ENCODE data around the gene KCTD15. TPM values are rescaled to one million over a fixed set of nuclear protein-coding genes. Genes with fewer than 3 reads are reported as not detected.

The KCTD15 gene
- total RNA-seq, 1 donor from 2014 or later: 86.8 TPM

DNA sequence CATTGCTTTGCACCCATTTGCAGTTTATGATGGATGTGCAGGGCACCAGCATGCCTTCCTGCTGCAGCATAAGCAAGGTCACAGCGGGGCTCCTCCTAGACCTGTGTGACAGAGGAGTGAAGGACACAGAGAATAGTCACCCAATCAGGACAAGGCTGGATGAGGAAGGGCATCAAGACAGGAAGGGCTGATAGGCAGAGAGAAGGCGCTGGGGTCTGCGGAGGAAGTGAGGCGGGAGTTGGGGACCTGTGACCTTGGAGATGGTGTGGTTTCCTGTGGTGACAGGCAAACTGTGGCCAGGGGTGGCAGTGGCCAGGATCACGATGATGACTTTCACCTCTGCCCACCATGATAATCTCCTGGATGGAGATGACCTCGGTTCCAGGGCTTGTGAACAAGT is 16.4 kb upstream of the KCTD15 start:
- Mint-ChIP-seq H3K36me3 (ENCODE audit: unreplicated experiment) (no peaks in the 10 kb centered on the region), H3K4me1 (ENCODE audit: unreplicated experiment) (peaks cover 6% of the 10 kb centered on the region), H3K9me3 (ENCODE audit: unreplicated experiment) (no peaks in the 10 kb centered on the region), H3K4me3 (ENCODE audit: unreplicated experiment) (no peak overlapping the region), H3K27me3 (ENCODE audit: unreplicated experiment) (peaks cover 11% of the 10 kb centered on the region), H3K27ac (ENCODE audit: unreplicated experiment) (no peak overlapping the region)
- no peak for DNase-seq (ENCODE audit: extremely low spot score, unreplicated experiment)
- no peak for TF ChIP-seq CTCF (IDR thresholded peaks at IDR 0.05)

- H3K36me3 Mint-ChIP-seq (ENCODE audit: unreplicated experiment): no peaks in the 10 kb centered on the region
- TF ChIP-seq CTCF (IDR thresholded peaks at IDR 0.05): no peak
- H3K4me3 Mint-ChIP-seq (ENCODE audit: unreplicated experiment): no peak overlapping the region
- peaks cover 6% of the 10 kb centered on the region for H3K4me1 Mint-ChIP-seq (ENCODE audit: unreplicated experiment)
- peaks cover 12% of the 10 kb centered on the region for H3K27me3 Mint-ChIP-seq (ENCODE audit: unreplicated experiment)
- H3K9me3 Mint-ChIP-seq (ENCODE audit: unreplicated experiment): no peaks in the 10 kb centered on the region
- DNase-seq (ENCODE audit: extremely low spot score, unreplicated experiment): no peak
- no peak overlapping the region for H3K27ac Mint-ChIP-seq (ENCODE audit: unreplicated experiment)
Observed at GRCh38 chr19:33780746-33781145, 15.9 kb upstream of the KCTD15 start.

DNA sequence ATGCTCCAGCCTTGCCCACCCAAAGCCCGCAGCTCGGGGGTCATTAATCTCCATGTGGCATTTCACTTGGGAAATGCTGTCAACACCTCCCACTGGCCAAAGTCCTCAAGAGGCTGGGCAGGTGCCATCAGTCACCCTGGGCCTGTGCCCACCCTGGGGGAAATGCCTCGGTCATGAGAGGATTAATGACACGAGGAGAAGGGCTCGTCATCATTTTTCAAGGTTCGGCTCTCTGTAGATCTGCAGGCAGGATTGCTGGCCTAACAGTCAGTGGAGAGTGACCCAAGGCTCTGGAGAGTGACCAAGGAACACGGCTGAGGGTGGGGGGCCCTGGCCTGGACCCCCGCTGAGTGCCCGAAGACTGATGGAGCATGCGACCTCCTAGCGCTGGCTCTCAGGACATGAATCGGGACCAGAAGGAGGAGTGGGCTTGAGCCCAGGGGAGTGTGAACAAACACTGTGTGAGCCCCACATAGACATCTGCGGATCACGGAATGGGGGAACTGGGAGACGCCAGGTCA is 15.2 kb upstream of the KCTD15 start:
- Mint-ChIP-seq H3K36me3 (ENCODE audit: unreplicated experiment) (no peaks in the 10 kb centered on the region), H3K4me1 (ENCODE audit: unreplicated experiment) (peaks cover 6% of the 10 kb centered on the region), H3K4me3 (ENCODE audit: unreplicated experiment) (no peak overlapping the region), H3K27me3 (ENCODE audit: unreplicated experiment) (peaks cover 15% of the 10 kb centered on the region), H3K27ac (ENCODE audit: unreplicated experiment) (no peak overlapping the region), H3K9me3 (ENCODE audit: unreplicated experiment) (no peaks in the 10 kb centered on the region)
- no peak for TF ChIP-seq CTCF (IDR thresholded peaks at IDR 0.05)
- no peak for DNase-seq (ENCODE audit: extremely low spot score, unreplicated experiment)

DNA sequence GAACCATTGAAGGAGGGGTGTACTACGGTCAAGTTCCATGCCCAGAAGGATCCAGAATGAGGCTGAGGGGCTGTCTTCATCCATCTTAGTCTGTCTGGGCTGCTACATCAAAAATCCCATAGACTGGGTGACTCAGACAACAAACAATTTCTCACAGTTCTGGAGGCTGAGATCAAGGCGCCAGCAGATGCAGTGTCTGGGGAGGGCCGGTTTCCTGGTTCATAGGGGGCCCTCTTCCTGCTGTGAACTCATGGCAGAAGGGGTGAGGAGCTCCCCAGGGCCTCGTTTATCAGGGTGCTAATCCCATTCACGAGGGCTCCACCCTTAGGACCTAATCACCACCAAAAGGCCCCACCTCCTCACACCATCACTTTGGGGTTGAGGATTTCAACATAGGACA is 14.7 kb upstream of the KCTD15 start:
- H3K9me3 Mint-ChIP-seq (ENCODE audit: unreplicated experiment): no peaks in the 10 kb centered on the region
- no peak for DNase-seq (ENCODE audit: extremely low spot score, unreplicated experiment)
- no peaks in the 10 kb centered on the region for H3K36me3 Mint-ChIP-seq (ENCODE audit: unreplicated experiment)
- H3K4me3 Mint-ChIP-seq (ENCODE audit: unreplicated experiment): no peak overlapping the region
- H3K27ac Mint-ChIP-seq (ENCODE audit: unreplicated experiment): no peak overlapping the region
- peaks cover 15% of the 10 kb centered on the region for H3K27me3 Mint-ChIP-seq (ENCODE audit: unreplicated experiment)
- H3K4me1 Mint-ChIP-seq (ENCODE audit: unreplicated experiment): peaks cover 6% of the 10 kb centered on the region
- TF ChIP-seq CTCF (IDR thresholded peaks at IDR 0.05): no peak

DNA sequence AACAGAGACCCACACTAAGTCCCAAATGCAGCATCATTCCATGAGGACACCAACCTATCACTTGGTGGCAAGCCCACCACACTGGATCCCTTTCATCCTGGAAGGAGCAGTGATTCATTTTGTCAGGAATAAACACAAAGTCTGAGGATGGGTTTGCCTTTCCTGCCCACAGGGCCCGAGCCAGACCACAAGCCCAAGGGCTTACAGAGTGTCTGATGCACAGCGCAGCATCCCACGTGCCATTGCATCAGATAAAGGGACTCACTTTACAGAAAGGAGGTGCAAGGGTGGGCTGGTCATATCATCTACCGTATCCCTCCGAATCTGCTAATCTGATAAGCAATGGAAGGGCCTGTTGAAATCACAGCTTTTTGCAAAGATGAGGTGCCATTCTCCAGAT is 12.2 kb upstream of the KCTD15 start:
- H3K27me3 Mint-ChIP-seq (ENCODE audit: unreplicated experiment): peaks cover 10% of the 10 kb centered on the region
- no peak overlapping the region for H3K4me3 Mint-ChIP-seq (ENCODE audit: unreplicated experiment)
- H3K36me3 Mint-ChIP-seq (ENCODE audit: unreplicated experiment): no peaks in the 10 kb centered on the region
- no peaks in the 10 kb centered on the region for H3K9me3 Mint-ChIP-seq (ENCODE audit: unreplicated experiment)
- TF ChIP-seq CTCF (IDR thresholded peaks at IDR 0.05): no peak
- no peak for DNase-seq (ENCODE audit: extremely low spot score, unreplicated experiment)
- no peak overlapping the region for H3K27ac Mint-ChIP-seq (ENCODE audit: unreplicated experiment)
- H3K4me1 Mint-ChIP-seq (ENCODE audit: unreplicated experiment): no peaks in the 10 kb centered on the region

All from osteocyte (in vitro differentiated cells).